Neural cell (in vitro differentiated cells): ENCODE measurements around the gene MXRA7. TPM values are rescaled to one million over a fixed set of nuclear protein-coding genes. Genes with fewer than 3 reads are reported as not detected.

Experiments used
- H2AFZ ChIP-seq: fragments of 200-600, 300-800 bp; sonication (generic), shearing (Covaris generic); 2 replicates; pipeline ENCODE4 v1.6.0; 2014; ENCODE audit warnings: low read depth, mild to moderate bottlenecking, antibody characterized with exemption, low read length, moderate library complexity
- H3F3A ChIP-seq: fragments of 200-600 bp; shearing (Covaris generic); 2 replicates; pipeline ENCODE4 v1.6.1; 2016; ENCODE audit warnings: mild to moderate bottlenecking, moderate library complexity, mixed read lengths, antibody characterized with exemption, low read length; ENCODE audit not compliant: insufficient read depth, poor library complexity, severe bottlenecking
- H3K27ac ChIP-seq: fragments of 200-600, 300-800 bp; sonication (generic), shearing (Covaris generic); 2 replicates; pipeline ENCODE4 v1.5.1; 2014; ENCODE audit warnings: mild to moderate bottlenecking, low read length, moderate library complexity
- H3K27me3 ChIP-seq: fragments of 300-800, 200-600 bp; sonication (generic), shearing (Covaris generic); 2 replicates; pipeline ENCODE4 v1.6.0; 2014; ENCODE audit warnings: mild to moderate bottlenecking, low read depth, low read length, moderate library complexity; ENCODE audit not compliant: insufficient read depth
- H3K36me3 ChIP-seq: fragments of 300-800, 200-600 bp; sonication (generic), shearing (Covaris generic); 2 replicates; pipeline ENCODE4 v1.5.1; 2014; ENCODE audit warnings: mild to moderate bottlenecking, antibody characterized with exemption, low read length, moderate library complexity; ENCODE audit not compliant: insufficient read depth
- H3K4me2 ChIP-seq: fragments of 300-800, 200-600 bp; sonication (generic), shearing (Covaris generic); 2 replicates; pipeline ENCODE4 v1.6.0; 2014; ENCODE audit warnings: mild to moderate bottlenecking, low read length
- H3K4me3 ChIP-seq: fragments of 300-800, 200-600 bp; sonication (generic), shearing (Covaris generic); 2 replicates; pipeline ENCODE4 v1.5.1; 2014; ENCODE audit warnings: mild to moderate bottlenecking, low read length, moderate library complexity
- H3K79me2 ChIP-seq: fragments of 200-600 bp; shearing (Covaris generic); replicated peaks from 2 replicates; pipeline ENCODE4 v1.6.0; 2014; ENCODE audit warnings: mild to moderate bottlenecking, low read length, moderate library complexity; ENCODE audit not compliant: insufficient read depth
- H3K9ac ChIP-seq: fragments of 300-800, 200-600 bp; sonication (generic), shearing (Covaris generic); 2 replicates; pipeline ENCODE4 v1.6.1; 2016; ENCODE audit warnings: mild to moderate bottlenecking, low read length, mixed read lengths
- H3K9me2 ChIP-seq: fragments of 200-600 bp; shearing (Covaris generic); 2 replicates; pipeline ENCODE4 v1.6.1; 2016; ENCODE audit warnings: mild to moderate bottlenecking, low read length, mixed read lengths; ENCODE audit not compliant: insufficient read depth
- H3K9me3 ChIP-seq: fragments of 200-600, 300-800 bp; sonication (generic), shearing (Covaris generic); 2 replicates; pipeline ENCODE4 v1.6.1; 2016; ENCODE audit warnings: mild to moderate bottlenecking, mixed run types, low read length, moderate library complexity, mixed read lengths
- H4K20me1 ChIP-seq: fragments of 200-600 bp; shearing (Covaris generic); 2 replicates; pipeline ENCODE4 v1.6.1; 2016; ENCODE audit warnings: mild to moderate bottlenecking, mixed run types; ENCODE audit not compliant: insufficient read depth
- CTCF ChIP-seq: fragments of 450-650 bp; IDR thresholded peaks from 2 replicates; pipeline ENCODE4 v1.5.1; 2014; ENCODE audit warnings: antibody characterized with exemption, mild to moderate bottlenecking, moderate library complexity; ENCODE audit not compliant: poor library complexity, severe bottlenecking
- EP300 ChIP-seq: fragments of 450-650 bp; conservative IDR thresholded peaks from 2 replicates; pipeline ENCODE4 v1.6.1; 2014; ENCODE audit warnings: antibody characterized with exemption, mild to moderate bottlenecking, moderate library complexity; ENCODE audit not compliant: poor library complexity, severe bottlenecking
- MXI1 ChIP-seq: fragments of 450-650 bp; conservative IDR thresholded peaks from 2 replicates; pipeline ENCODE4 v1.6.1; 2014; ENCODE audit warnings: antibody characterized with exemption, mild to moderate bottlenecking; ENCODE audit not compliant: poor library complexity, severe bottlenecking
- POLR2AphosphoS5 ChIP-seq: IDR thresholded peaks from 2 replicates; pipeline ENCODE4 v1.6.1; 2012
- RAD21 ChIP-seq: fragments of 450-650 bp; conservative IDR thresholded peaks from 2 replicates; pipeline ENCODE4 v1.6.1; 2014; ENCODE audit warnings: antibody characterized with exemption, mild to moderate bottlenecking, moderate library complexity
- REST ChIP-seq: IDR thresholded peaks from 2 replicates; pipeline ENCODE4 v1.6.1; 2012; ENCODE audit warnings: borderline replicate concordance
- SMC3 ChIP-seq: fragments of 450-650 bp; conservative IDR thresholded peaks from 2 replicates; pipeline ENCODE4 v1.6.1; 2014; ENCODE audit warnings: antibody characterized with exemption, mild to moderate bottlenecking, moderate library complexity; ENCODE audit not compliant: poor library complexity
- TAF1 ChIP-seq: IDR thresholded peaks from 2 replicates; pipeline ENCODE4 v1.6.1; 2012; ENCODE audit warnings: low read depth
- polyA plus RNA-seq: library from polyadenylated mRNA; depleted of rRNA; stranded (reverse); fragments of >200 nt; gene quantifications from 2 replicates; pipeline ENCODE4 v1.2.3, GENCODE V29; 2014

MXRA7 gene
- polyA plus RNA-seq, 1 donor from 2014 or later: 143 TPM

GRCh38 chr17:76752006-76752405 lies 41.2 kb upstream of the MXRA7 start:
- Histone ChIP-seq H3K27ac (no peak overlapping the region), H3K36me3 (no peaks in the 10 kb centered on the region), H4K20me1 (no peaks in the 10 kb centered on the region), H2AFZ (no peak overlapping the region), H3K9me3 (no peaks in the 10 kb centered on the region), H3K79me2 (no peaks in the 10 kb centered on the region), H3K4me3 (no peak overlapping the region), H3K27me3 (no peaks in the 10 kb centered on the region), H3K9me2 (no peaks in the 10 kb centered on the region), H3K4me2 (no peak overlapping the region), H3F3A (no peaks in the 10 kb centered on the region), H3K9ac (no peak overlapping the region)
- TF ChIP-seq SMC3 (no peak), RAD21 (no peak), EP300 (no peak)

GRCh38 chr17:76751416-76751993 lies 40.7 kb upstream of the MXRA7 start:
- no peak overlapping the region for H3K4me3 ChIP-seq
- H3K27me3 ChIP-seq: no peaks in the 10 kb centered on the region
- H3K9me2 ChIP-seq: no peaks in the 10 kb centered on the region
- H2AFZ ChIP-seq: no peak overlapping the region
- H3K36me3 ChIP-seq: no peaks in the 10 kb centered on the region
- H3K4me2 ChIP-seq: no peak overlapping the region
- H3K9me3 ChIP-seq: no peaks in the 10 kb centered on the region
- H3F3A ChIP-seq: no peaks in the 10 kb centered on the region
- no peak overlapping the region for H3K9ac ChIP-seq
- H3K79me2 ChIP-seq: no peaks in the 10 kb centered on the region
- TF ChIP-seq RAD21 (no peak), POLR2AphosphoS5 (no peak)
- H4K20me1 ChIP-seq: no peaks in the 10 kb centered on the region
- no peak overlapping the region for H3K27ac ChIP-seq

DNA sequence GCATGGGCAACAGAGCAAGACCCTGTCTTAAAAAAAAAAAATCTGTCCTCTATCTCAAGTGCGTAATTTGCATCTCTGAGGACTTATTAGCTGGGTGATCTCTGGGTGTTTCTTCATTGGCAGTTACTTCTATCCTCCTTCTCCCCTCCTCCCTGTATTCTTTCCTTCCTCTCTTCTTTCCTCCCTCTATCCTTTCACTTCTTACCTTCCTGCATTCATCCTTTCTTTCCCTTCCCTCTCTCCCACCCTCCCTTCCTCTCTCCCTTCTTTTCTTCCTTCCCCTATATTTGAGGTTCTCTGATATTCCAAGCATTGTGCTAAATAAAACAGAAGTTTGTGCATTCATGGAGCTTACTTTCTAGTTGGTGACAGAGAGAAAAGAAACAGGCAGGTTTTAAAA lies 37.9 kb upstream of the MXRA7 start:
- H3K27me3 ChIP-seq: no peaks in the 10 kb centered on the region
- H2AFZ ChIP-seq: no peak overlapping the region
- H3K36me3 ChIP-seq: peaks cover 16% of the 10 kb centered on the region
- no peaks in the 10 kb centered on the region for H3K9me3 ChIP-seq
- H3K4me3 ChIP-seq: no peak overlapping the region
- no peaks in the 10 kb centered on the region for H4K20me1 ChIP-seq
- no peaks in the 10 kb centered on the region for H3K9me2 ChIP-seq
- no peak overlapping the region for H3K27ac ChIP-seq
- TF ChIP-seq MXI1 (no peak), CTCF (no peak), POLR2AphosphoS5 (no peak), REST (no peak), EP300 (no peak), SMC3 (no peak), TAF1 (no peak), RAD21 (no peak)
- no peak overlapping the region for H3K4me2 ChIP-seq
- H3K79me2 ChIP-seq: no peaks in the 10 kb centered on the region
- H3F3A ChIP-seq: no peaks in the 10 kb centered on the region
- no peak overlapping the region for H3K9ac ChIP-seq
